ENCODE measurements around the gene MYBBP1A.

Gene MYBBP1A

DNA sequence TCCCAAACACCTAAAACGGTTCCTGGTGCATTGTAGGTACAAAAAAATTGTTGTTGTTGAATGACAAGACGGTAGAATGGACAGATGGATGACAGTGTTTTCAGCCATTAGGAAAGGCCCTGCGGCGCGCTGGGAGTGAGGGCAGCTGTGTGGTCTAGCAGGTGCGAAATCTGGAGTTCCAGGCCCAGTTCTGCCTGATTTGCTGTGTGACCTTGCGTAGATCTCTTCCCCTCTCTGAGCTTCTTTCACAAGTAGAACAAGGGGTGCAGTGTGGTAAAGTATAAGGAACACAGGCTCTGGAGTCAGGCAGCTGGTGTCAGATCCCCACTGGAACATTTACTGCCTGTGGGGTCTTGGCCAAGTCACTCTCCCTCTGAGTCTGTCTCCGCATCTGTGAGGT is 31.2 kb downstream of the MYBBP1A start:
- DNase-seq (ENCODE audit: low read depth) = no peak
- H3K4me3 ChIP-seq (ENCODE audit: low read depth, low read length) = no peak overlapping the region
- TF ChIP-seq, protein P1, sequence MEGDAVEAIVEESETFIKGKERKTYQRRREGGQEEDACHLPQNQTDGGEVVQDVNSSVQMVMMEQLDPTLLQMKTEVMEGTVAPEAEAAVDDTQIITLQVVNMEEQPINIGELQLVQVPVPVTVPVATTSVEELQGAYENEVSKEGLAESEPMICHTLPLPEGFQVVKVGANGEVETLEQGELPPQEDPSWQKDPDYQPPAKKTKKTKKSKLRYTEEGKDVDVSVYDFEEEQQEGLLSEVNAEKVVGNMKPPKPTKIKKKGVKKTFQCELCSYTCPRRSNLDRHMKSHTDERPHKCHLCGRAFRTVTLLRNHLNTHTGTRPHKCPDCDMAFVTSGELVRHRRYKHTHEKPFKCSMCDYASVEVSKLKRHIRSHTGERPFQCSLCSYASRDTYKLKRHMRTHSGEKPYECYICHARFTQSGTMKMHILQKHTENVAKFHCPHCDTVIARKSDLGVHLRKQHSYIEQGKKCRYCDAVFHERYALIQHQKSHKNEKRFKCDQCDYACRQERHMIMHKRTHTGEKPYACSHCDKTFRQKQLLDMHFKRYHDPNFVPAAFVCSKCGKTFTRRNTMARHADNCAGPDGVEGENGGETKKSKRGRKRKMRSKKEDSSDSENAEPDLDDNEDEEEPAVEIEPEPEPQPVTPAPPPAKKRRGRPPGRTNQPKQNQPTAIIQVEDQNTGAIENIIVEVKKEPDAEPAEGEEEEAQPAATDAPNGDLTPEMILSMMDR (IDR thresholded peaks at IDR 0.05; ENCODE audit: low read depth, low read length, missing control alignments) = no peak

DNA sequence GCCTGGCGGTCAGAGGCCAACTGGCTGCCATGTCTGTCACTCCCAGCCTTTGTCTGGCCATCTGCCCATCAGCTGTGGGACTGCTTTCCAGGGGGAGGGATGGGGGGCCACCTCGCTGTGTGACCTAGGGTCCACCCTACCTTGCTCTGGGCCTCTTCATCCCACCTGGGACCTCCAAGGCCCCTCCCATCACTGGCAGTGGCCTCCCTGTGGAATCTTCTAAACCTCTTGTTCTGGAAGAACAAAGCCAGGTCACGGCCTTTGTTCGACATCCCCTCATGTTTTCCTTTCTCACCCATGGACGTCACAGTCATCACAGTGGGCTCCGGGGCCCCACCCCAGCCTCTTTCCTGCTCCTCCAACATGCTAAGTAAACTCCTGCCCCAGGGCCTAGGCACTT is 32.5 kb downstream of the MYBBP1A start:
- TF ChIP-seq, protein P1 (IDR thresholded peaks at IDR 0.05; ENCODE audit: low read depth, low read length, missing control alignments) = no peak
- no peak overlapping the region for H3K4me3 ChIP-seq (ENCODE audit: low read depth, low read length)
- DNase-seq (ENCODE audit: low read depth) = no peak

DNA sequence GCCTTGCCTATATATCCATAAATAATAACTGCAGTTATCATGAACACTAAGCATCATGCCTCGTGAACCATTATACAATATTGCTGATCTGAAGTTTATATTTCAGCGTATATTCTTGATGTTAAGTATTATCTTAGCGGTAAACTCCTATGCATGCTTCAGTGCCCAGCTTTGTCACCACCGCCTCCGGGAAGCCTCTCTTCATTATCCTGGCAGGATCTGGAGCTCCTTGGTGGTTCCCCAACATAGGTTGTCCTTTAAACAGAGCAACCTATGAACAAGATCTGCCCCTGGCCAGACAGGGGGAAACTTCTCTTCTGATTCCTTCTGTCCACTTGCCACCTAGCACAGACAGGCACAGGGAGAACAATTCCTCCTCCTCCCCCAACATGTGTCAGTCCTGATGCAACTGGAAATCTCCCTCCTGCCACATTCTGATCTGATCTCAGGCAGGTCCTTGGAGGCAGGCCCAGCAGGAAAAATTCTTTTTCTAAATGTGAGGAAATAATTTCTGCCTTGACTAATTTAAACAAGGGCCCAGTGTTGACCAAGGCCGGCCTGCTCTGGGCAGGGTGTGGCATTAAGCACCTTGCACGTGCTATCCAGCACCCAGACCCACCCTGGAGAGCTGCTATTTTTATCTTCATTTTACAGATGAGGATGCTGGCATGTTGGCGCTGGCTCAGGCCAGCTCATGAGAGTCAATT is 34.1 kb downstream of the MYBBP1A start:
- TF ChIP-seq, protein P1 (IDR thresholded peaks at IDR 0.05; ENCODE audit: low read depth, low read length, missing control alignments) = no peak
- H3K4me3 ChIP-seq (ENCODE audit: low read depth, low read length) = no peak overlapping the region
- no peak for DNase-seq (ENCODE audit: low read depth)

DNA sequence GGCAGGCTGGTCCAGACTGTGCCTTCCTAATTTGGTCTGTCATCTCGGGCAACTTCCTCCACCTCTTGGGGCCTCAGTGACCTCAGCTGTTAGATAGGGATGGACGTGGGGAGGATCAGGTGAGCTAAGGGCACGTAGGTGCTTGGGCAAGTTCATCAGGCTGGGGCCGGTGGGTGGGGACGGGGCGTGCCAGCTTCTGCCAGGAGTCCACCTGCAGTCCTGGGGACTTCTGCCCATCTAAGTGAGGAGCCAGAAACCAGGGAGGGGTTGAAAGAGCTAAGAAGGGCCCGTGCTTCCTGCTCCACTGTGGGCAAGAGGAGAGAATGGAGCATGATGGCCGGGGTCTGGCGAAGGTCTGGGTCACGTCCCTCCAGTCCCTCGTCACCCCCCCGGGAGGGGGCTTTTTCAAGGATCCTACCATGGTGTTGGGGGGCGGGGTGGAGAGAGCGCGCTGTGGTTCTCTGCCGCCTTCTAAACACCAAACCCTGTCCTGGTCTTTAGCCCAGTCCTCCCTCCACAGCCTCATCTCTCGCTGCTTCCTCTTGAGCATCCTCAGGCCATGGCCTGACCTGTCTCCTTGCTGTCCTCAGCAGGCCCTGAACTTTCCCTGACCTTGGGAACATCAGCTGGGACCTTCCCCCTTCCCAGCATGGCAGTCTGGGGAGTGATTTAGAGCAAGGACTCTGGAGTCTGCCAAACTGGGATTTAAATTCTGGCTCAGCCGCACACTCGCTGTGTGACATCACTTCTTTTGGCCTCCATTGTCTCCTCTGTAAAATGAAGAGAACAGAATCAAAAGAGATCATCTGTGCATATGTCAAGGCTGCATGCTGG is 34.9 kb downstream of the MYBBP1A start:
- TF ChIP-seq, protein P1 (IDR thresholded peaks at IDR 0.05; ENCODE audit: low read depth, low read length, missing control alignments) = no peak
- H3K4me3 ChIP-seq (ENCODE audit: low read depth, low read length) = no peak overlapping the region
- DNase-seq (ENCODE audit: low read depth) = no peak

DNA sequence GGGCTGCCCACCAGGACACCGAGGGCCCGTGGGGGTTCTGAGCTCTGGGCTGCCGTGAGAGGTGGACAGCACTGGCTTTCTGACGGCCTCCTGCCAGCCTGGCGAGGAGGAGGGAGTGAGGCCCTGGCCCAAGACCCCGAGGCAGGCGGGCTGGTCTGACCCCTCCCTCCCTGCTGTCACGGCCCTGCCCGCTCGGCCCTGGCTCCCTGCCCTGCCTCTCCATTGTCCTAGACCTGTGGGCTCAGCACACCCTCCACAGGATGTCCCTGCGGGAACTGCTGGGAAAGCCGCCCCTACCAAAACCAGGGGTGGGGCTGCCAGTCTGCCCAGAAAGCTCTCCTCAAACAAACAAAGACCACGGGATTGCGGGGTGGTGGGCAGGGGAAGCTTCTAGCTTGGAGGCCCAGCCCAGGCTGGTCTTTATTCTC is 35.8 kb downstream of the MYBBP1A start:
- TF ChIP-seq, protein P1 (IDR thresholded peaks at IDR 0.05; ENCODE audit: low read depth, low read length, missing control alignments) = no peak
- H3K4me3 ChIP-seq (ENCODE audit: low read depth, low read length) = no peak overlapping the region
- DNase-seq (ENCODE audit: low read depth) = no peak

DNA sequence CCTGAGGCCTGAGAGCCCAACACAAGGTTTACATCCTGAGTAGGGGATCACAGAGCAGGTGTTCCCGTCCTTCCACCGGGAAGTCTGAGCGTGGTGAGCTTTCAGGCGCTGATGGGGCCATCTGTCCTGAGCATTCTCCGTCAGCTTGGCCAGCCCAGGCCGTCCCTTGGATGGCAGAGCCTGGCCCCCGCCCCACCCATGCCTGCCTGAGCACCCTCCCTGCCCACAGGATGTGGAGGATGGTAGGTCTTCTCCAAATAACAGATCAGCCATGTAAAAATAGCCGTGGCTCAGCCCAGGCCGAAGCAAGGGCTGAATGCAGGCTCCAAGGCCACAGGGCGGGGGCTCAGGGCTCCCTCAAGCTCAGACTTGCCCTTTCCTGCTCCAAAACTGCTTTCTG is 36.3 kb downstream of the MYBBP1A start:
- TF ChIP-seq, protein P1 (IDR thresholded peaks at IDR 0.05; ENCODE audit: low read depth, low read length, missing control alignments) = no peak
- peak overlapping the region; percentile 42 for H3K4me3 ChIP-seq (ENCODE audit: low read depth, low read length)
- no peak for DNase-seq (ENCODE audit: low read depth)
